Fibroblast of gingiva (primary cell): Measurements from ENCODE around the gene CACNA2D1.
"Not testable (repeated sequence)": the region's sequence is repeated elsewhere in the genome, so short reads cannot be mapped to it uniquely, and the experiment has no call there.

Experiments used
- DNase-seq: peaks from one replicate; pipeline ENCODE4 v3.0.0-alpha.2; 2011; ENCODE audit warnings: low read depth

CACNA2D1 gene

GRCh38 chr7:82166260-82167015 lies 277.1 kb downstream of the CACNA2D1 start:
- peak; percentile 28 for DNase-seq

DNA sequence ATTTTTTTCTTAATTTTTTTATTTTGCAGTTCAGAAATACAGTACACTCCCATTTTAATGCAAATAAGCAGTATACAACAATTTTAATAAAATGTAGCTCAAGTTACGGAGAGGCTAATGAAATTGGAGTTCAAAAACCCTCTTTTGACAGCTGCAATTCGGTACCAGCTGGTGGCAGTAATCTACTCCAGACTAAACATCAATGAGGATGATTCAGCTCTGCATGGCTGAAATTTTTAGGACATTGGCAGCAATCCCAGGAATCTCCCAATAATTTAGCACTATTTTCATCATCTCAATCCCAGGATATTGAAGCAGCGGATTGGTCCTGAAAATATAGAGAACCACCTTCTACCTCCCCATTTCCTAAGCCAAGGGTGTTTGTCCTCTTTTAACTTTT lies 278.8 kb downstream of the CACNA2D1 start:
- peak; percentile 77 for DNase-seq

GRCh38 chr7:82164410-82164809 lies 279.2 kb downstream of the CACNA2D1 start:
- no peak for DNase-seq

GRCh38 chr7:82163586-82163985 lies 280.0 kb downstream of the CACNA2D1 start:
- DNase-seq, result no peak

DNA sequence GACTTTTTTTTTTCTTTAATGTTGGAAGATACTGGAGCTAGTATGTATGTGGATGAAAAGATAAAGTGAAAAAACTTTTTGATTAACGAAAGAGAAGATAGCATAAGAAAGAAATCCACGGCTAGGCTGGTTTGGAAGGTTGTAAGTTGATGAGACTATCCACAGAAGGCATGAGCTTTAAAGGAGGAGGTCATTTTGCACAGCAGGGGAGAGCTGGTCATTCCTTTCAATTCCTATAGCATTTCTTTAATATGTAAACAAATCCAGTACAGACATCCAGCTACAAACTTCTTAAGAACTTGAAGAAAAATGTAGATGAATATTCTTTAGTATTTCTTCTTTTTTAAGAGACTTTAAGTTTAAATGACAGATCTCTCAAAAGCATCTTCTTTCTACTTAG lies 281.3 kb downstream of the CACNA2D1 start:
- DNase-seq, result no peak

GRCh38 chr7:82158327-82158726 lies 285.2 kb downstream of the CACNA2D1 start:
- DNase-seq, result no peak

- DNase-seq, result no peak
These were observed 286.7 kb downstream of the CACNA2D1 start for GRCh38 chr7:82156893-82157292.

- DNase-seq, result no peak
These were observed 287.4 kb downstream of the CACNA2D1 start for GRCh38 chr7:82156168-82156567.

DNA sequence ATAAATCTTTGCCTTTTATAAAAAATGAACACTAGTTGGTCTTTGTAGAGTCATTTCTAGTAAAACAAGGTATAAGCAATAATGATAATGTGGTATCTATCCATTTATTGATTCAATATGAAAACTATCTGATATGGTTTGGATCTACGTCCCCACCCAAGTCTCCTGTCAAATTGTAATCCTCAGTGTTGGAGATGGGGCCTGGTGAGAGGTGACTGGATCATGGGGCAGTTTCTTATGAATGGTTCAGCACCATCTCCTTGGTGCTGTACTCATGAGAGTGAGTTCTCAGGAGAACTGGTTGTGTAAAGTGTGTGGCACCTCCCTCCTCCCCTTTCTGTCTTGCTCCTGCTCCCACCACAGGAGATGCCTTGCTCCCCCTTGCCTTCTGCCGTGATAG lies 288.8 kb downstream of the CACNA2D1 start:
- DNase-seq, result no peak

GRCh38 chr7:82153776-82154175 lies 289.8 kb downstream of the CACNA2D1 start:
- no peak for DNase-seq

DNA sequence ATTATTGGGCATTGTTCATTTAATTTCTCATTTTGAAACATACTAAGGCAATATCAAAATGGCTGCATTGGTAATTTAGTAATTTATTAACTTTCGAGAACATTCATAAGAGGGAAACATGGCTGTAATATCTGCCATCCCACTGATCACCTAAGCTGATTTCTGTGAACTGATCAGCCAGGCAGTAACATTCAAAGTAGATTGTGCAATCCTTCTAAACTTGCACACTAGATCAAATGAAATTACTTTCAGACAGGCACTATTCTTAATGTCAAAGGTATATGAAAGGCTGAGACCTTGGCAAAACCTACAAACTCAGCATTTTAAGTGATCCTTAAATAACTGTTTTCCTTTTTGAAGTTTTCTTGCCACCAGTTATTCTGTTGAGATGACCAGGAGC lies 290.7 kb downstream of the CACNA2D1 start:
- DNase-seq, result no peak

DNA sequence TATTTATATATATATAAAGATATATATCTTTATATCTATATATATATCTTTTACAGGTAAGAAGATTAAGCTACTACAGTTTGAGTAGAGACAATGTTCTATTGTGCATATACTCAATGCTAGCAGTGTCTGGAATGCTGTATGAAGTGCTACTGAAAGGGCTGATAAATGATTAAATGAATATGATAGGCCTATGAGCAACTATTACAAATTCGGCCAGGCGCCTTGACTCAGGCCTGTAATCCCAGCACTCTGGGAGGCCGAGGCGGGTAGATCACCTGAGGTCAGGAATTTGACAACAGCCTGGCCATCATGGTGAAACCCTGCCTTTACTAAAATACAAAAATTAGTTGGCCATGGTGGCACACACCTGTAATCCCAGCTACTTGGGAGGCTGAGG lies 297.1 kb downstream of the CACNA2D1 start:
- no peak for DNase-seq

DNA sequence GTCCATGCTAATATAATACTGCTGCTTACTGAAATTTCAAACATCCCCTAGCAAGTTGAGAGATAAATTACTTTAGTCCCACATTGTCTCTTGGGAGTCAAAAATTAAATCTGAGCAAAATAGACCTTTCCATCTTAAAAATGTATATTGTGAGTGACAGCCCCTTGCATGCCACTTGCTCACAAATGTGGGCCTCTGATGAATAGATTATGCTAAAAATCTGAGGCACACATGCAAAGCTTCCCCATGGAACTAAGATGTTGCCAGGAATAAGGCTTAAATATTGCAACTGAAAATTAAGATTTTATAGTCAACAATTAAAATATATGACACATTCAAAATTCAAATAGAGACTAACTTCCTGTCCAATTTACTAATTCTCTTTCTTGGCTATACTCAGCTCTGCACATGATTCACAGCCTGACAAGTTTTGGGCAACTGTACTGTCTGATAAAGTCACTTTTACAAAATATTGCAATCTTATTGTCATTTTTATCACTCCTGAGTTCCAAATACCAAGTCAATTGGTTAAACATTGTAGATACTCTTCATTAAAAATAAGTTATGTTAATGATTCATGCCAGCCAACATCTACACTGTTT lies 301.2 kb downstream of the CACNA2D1 start:
- DNase-seq, result no peak

GRCh38 chr7:82141427-82141826 lies 302.1 kb downstream of the CACNA2D1 start:
- DNase-seq, result no peak

- not testable (repeated sequence) for DNase-seq
These were observed 303.0 kb downstream of the CACNA2D1 start for GRCh38 chr7:82140608-82141007.

DNA sequence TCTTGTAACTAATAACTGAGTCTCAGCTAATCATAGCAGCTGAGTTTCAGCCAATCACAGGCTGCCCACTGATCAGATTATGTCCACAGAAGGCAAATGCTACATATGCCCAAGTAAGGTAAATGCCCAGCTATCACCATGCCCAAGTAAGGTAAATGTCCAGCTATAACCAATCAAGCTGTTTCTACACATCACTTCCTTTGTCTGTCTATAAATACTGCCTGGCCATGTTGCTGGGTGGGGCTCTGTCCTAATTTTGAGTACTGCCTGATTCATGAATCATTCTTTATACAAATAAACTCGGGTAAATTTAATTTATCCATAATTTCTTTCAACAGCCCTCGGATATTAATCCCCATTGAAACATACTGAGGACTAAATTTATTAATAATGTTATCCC lies 312.4 kb downstream of the CACNA2D1 start:
- DNase-seq, result peak; percentile 51

DNA sequence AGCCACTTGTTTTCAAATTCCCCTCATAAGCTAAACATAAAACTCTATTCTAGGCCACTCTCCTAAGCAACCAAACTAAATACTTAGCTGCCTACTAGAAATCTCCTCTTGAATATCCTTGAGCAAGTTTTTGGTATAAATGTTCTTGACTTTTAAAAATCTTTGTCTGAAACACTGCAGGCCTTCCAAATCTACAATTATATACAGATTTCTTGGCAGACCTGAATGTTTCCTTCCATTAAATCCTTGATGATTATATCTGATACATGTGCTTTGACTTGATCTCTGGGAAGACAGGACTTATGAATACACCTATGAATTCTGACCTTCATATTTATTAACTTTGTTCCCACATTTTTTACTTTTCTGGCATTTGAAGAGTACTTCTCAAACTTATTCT lies 314.5 kb downstream of the CACNA2D1 start:
- no peak for DNase-seq

DNA sequence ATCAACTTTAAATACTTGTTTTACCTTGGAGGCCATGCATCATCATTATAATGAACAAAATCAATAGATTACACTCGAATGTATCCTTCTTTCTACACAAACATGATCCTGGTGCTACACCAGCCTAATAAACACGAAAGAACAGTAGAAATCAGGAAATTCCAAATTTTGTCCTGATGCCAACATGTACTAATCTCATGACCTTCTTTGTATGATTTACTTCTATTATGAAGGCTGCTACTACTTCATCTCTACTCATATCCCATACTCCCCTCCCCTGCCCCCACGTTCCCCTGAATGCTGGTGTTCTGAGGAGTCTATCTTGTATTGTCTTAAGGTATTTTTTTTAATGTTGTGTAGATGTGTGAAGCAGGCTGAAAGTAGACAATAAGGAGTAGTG lies 315.0 kb downstream of the CACNA2D1 start:
- no peak for DNase-seq

- no peak for DNase-seq
These were observed 317.0 kb downstream of the CACNA2D1 start for GRCh38 chr7:82126576-82126975.

DNA sequence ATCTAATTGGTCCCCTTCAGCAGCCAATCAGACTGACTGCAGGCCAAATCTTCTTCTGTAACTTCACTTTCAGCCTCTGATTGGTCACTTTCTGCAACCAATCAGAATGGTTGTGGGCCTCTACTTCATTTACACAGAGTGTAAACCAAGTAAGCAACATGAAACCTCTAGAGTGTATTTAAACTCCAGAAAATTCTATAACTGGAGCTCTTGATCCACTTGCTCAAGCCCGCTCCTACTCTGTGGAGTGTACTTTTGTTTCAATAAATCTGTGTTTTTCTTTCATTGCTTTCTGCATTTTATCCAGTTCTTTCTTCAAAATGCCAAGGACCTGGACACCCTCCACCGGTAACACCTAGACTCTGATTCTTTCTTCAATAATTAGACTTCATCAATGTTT lies 319.1 kb downstream of the CACNA2D1 start:
- no peak for DNase-seq

DNA sequence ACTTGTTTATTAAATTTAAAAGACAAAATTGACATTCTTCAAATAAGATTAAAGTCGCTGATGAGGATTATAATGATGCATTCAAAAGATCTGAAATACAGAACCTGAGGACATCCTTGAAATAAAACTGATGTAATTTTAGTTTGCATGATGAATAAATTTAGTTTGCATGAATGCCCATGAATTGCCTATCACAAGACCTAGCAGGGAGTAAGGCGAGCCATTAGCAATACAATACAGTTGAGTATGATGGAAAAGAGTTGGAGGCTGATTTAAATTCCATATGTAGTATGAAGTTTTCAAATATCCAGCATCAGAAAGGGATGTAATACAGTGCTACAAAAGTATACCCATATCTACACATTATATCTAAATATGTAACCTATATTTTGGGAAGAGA lies 321.3 kb downstream of the CACNA2D1 start:
- DNase-seq, result no peak

- no peak for DNase-seq
These were observed 329.3 kb downstream of the CACNA2D1 start for GRCh38 chr7:82114237-82114636.

DNA sequence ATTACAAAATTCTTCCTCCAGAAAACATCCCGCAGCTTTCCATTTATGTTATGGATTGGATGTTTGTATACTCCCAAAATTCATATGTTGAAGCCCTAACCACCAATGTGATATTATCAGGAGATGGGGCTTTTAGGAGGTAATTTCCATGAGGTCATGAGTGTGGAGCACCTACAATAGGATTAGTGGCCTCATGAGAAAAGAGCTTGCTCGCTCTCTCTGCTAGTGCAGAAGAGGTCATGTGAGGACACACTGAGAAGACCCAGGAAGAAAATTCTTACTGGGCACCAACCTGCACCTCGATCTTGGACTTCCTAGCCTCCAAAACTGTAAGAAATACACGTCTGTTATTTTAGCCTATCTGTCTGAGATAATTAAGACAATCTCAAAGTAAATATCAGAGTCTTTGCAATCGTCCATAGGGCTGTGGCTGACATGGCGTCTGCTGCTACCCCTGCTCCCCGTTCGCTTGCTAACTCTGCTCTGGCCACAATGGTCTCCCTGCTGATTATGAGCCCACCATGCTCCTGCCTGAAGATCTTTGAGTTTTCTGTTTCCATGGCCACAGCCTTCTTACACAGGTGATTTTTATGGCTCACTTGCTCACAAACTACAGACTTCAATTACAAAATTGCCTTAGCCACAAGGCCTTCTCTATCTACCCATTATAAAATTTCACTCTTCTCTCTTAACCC lies 333.3 kb downstream of the CACNA2D1 start:
- DNase-seq, result no peak
